ENCODE data around the gene PDHX.
"Not testable (repeated sequence)": the region's sequence is repeated elsewhere in the genome, so short reads cannot be mapped to it uniquely, and the experiment has no call there.

Gene PDHX

GRCh38 chr11:34911676-34912075, 4.7 kb upstream of the PDHX start:
- no peak overlapping the region for H3K4me3 ChIP-seq (ENCODE audit: low read depth in 1 of 2, low read length in 2 of 2)
- H3K36me3 ChIP-seq (ENCODE audit: control insufficient read depth in 1 of 2, insufficient read depth in 2 of 2, low read length in 2 of 2): peaks cover 0 to 7% of the 10 kb centered on the region in 2 donors
- no peak overlapping the region for H3K27ac ChIP-seq (ENCODE audit: low read length)
- H3K4me1 ChIP-seq (ENCODE audit: control insufficient read depth in 1 of 2, insufficient read depth in 2 of 2, low read length in 2 of 2): peaks cover 0 to 7% of the 10 kb centered on the region in 2 donors
- H3K27me3 ChIP-seq (ENCODE audit: low read depth, low read length): no peaks in the 10 kb centered on the region
- no peaks in the 10 kb centered on the region for H3K9me3 ChIP-seq (ENCODE audit: control insufficient read depth in 1 of 2, low read length in 2 of 2)

- not testable (repeated sequence) for H3K27ac ChIP-seq (ENCODE audit: low read length); H3K4me3 ChIP-seq (ENCODE audit: low read depth in 1 of 2, low read length in 2 of 2)
Measured at GRCh38 chr11:34913556-34913955, 2.9 kb upstream of the PDHX start.

GRCh38 chr11:34915136-34916014, 1.0 kb upstream of the PDHX start:
- peaks cover 0 to 23% of the 10 kb centered on the region in 2 donors for H3K4me1 ChIP-seq (ENCODE audit: control insufficient read depth in 1 of 2, insufficient read depth in 2 of 2, low read length in 2 of 2)

More at GRCh38 chr11:34913556-34913955, 2.9 kb upstream of the PDHX start:
- H3K4me1 ChIP-seq (ENCODE audit: control insufficient read depth in 1 of 2, insufficient read depth in 2 of 2, low read length in 2 of 2): peaks cover 0 to 21% of the 10 kb centered on the region in 2 donors
- H3K9me3 ChIP-seq (ENCODE audit: control insufficient read depth in 1 of 2, low read length in 2 of 2); H3K36me3 ChIP-seq (ENCODE audit: control insufficient read depth in 1 of 2, insufficient read depth in 2 of 2, low read length in 2 of 2); H3K27me3 ChIP-seq (ENCODE audit: low read depth, low read length): not testable (repeated sequence)

GRCh38 chr11:34916843-34917770, 689 bp downstream of the PDHX start:
- H3K36me3 ChIP-seq (ENCODE audit: control insufficient read depth in 1 of 2, insufficient read depth in 2 of 2, low read length in 2 of 2): peaks cover 0 to 7% of the 10 kb centered on the region in 2 donors
- no peaks in the 10 kb centered on the region for H3K9me3 ChIP-seq (ENCODE audit: control insufficient read depth in 1 of 2, low read length in 2 of 2)
- H3K27ac ChIP-seq (ENCODE audit: low read length): peak overlapping the region; percentile 95
- H3K4me1 ChIP-seq (ENCODE audit: control insufficient read depth in 1 of 2, insufficient read depth in 2 of 2, low read length in 2 of 2): peaks cover 0 to 23% of the 10 kb centered on the region in 2 donors
- no peaks in the 10 kb centered on the region for H3K27me3 ChIP-seq (ENCODE audit: low read depth, low read length)
- peak overlapping the region; percentile 85 to 95 for H3K4me3 ChIP-seq (ENCODE audit: low read depth in 1 of 2, low read length in 2 of 2)

More at GRCh38 chr11:34915136-34916014, 1.0 kb upstream of the PDHX start:
- H3K9me3 ChIP-seq (ENCODE audit: control insufficient read depth in 1 of 2, low read length in 2 of 2): no peaks in the 10 kb centered on the region
- H3K4me3 ChIP-seq (ENCODE audit: low read depth in 1 of 2, low read length in 2 of 2): peak overlapping the region; percentile 85 to 93
- H3K27me3 ChIP-seq (ENCODE audit: low read depth, low read length): no peaks in the 10 kb centered on the region
- H3K27ac ChIP-seq (ENCODE audit: low read length): peak overlapping the region; percentile 95
- peaks cover 0 to 7% of the 10 kb centered on the region in 2 donors for H3K36me3 ChIP-seq (ENCODE audit: control insufficient read depth in 1 of 2, insufficient read depth in 2 of 2, low read length in 2 of 2)

GRCh38 chr11:34921156-34921555, 4.7 kb downstream of the PDHX start:
- no peaks in the 10 kb centered on the region for H3K9me3 ChIP-seq (ENCODE audit: control insufficient read depth in 1 of 2, low read length in 2 of 2)
- no peaks in the 10 kb centered on the region for H3K27me3 ChIP-seq (ENCODE audit: low read depth, low read length)
- no peak overlapping the region for H3K27ac ChIP-seq (ENCODE audit: low read length)
- H3K36me3 ChIP-seq (ENCODE audit: control insufficient read depth in 1 of 2, insufficient read depth in 2 of 2, low read length in 2 of 2): no peaks in the 10 kb centered on the region
- no peak overlapping the region for H3K4me3 ChIP-seq (ENCODE audit: low read depth in 1 of 2, low read length in 2 of 2)
- peaks cover 3 to 35% of the 10 kb centered on the region in 2 donors for H3K4me1 ChIP-seq (ENCODE audit: control insufficient read depth in 1 of 2, insufficient read depth in 2 of 2, low read length in 2 of 2)

- Histone ChIP-seq H3K27me3 (ENCODE audit: low read depth, low read length) (no peaks in the 10 kb centered on the region), H3K27ac (ENCODE audit: low read length) (no peak overlapping the region), H3K9me3 (ENCODE audit: control insufficient read depth in 1 of 2, low read length in 2 of 2) (no peaks in the 10 kb centered on the region), H3K36me3 (ENCODE audit: control insufficient read depth in 1 of 2, insufficient read depth in 2 of 2, low read length in 2 of 2) (no peaks in the 10 kb centered on the region), H3K4me3 (ENCODE audit: low read depth in 1 of 2, low read length in 2 of 2) (no peak overlapping the region), H3K4me1 (ENCODE audit: control insufficient read depth in 1 of 2, insufficient read depth in 2 of 2, low read length in 2 of 2) (peaks cover 10 to 37% of the 10 kb centered on the region in 2 donors)
Measured at GRCh38 chr11:34924714-34925113, 8.3 kb downstream of the PDHX start.

GRCh38 chr11:34926101-34926830, 9.8 kb downstream of the PDHX start:
- H3K4me1 ChIP-seq (ENCODE audit: control insufficient read depth in 1 of 2, insufficient read depth in 2 of 2, low read length in 2 of 2): peaks cover 10 to 37% of the 10 kb centered on the region in 2 donors

GRCh38 chr11:34926831-34927132, 10.4 kb downstream of the PDHX start:
- no peaks in the 10 kb centered on the region for H3K36me3 ChIP-seq (ENCODE audit: control insufficient read depth in 1 of 2, insufficient read depth in 2 of 2, low read length in 2 of 2)
- H3K27me3 ChIP-seq (ENCODE audit: low read depth, low read length): no peaks in the 10 kb centered on the region
- peaks cover 10 to 37% of the 10 kb centered on the region in 2 donors for H3K4me1 ChIP-seq (ENCODE audit: control insufficient read depth in 1 of 2, insufficient read depth in 2 of 2, low read length in 2 of 2)
- no peak overlapping the region for H3K27ac ChIP-seq (ENCODE audit: low read length)
- H3K4me3 ChIP-seq (ENCODE audit: low read depth in 1 of 2, low read length in 2 of 2): no peak overlapping the region
- no peaks in the 10 kb centered on the region for H3K9me3 ChIP-seq (ENCODE audit: control insufficient read depth in 1 of 2, low read length in 2 of 2)

More at GRCh38 chr11:34926101-34926830, 9.8 kb downstream of the PDHX start:
- H3K9me3 ChIP-seq (ENCODE audit: control insufficient read depth in 1 of 2, low read length in 2 of 2): no peaks in the 10 kb centered on the region
- no peak overlapping the region for H3K4me3 ChIP-seq (ENCODE audit: low read depth in 1 of 2, low read length in 2 of 2)
- no peaks in the 10 kb centered on the region for H3K36me3 ChIP-seq (ENCODE audit: control insufficient read depth in 1 of 2, insufficient read depth in 2 of 2, low read length in 2 of 2)
- H3K27me3 ChIP-seq (ENCODE audit: low read depth, low read length): no peaks in the 10 kb centered on the region
- H3K27ac ChIP-seq (ENCODE audit: low read length): no peak overlapping the region

- Histone ChIP-seq H3K27me3 (ENCODE audit: low read depth, low read length) (no peaks in the 10 kb centered on the region), H3K27ac (ENCODE audit: low read length) (no peak overlapping the region), H3K4me1 (ENCODE audit: control insufficient read depth in 1 of 2, insufficient read depth in 2 of 2, low read length in 2 of 2) (peaks cover 10 to 37% of the 10 kb centered on the region in 2 donors), H3K36me3 (ENCODE audit: control insufficient read depth in 1 of 2, insufficient read depth in 2 of 2, low read length in 2 of 2) (peaks cover 0 to 4% of the 10 kb centered on the region in 2 donors), H3K9me3 (ENCODE audit: control insufficient read depth in 1 of 2, low read length in 2 of 2) (no peaks in the 10 kb centered on the region), H3K4me3 (ENCODE audit: low read depth in 1 of 2, low read length in 2 of 2) (no peak overlapping the region)
Measured at GRCh38 chr11:34928268-34928959, 12.0 kb downstream of the PDHX start.

- peaks cover 10 to 35% of the 10 kb centered on the region in 2 donors for H3K4me1 ChIP-seq (ENCODE audit: control insufficient read depth in 1 of 2, insufficient read depth in 2 of 2, low read length in 2 of 2)
- peaks cover 0 to 8% of the 10 kb centered on the region in 2 donors for H3K36me3 ChIP-seq (ENCODE audit: control insufficient read depth in 1 of 2, insufficient read depth in 2 of 2, low read length in 2 of 2)
- H3K4me3 ChIP-seq (ENCODE audit: low read depth in 1 of 2, low read length in 2 of 2): no peak overlapping the region
- no peaks in the 10 kb centered on the region for H3K9me3 ChIP-seq (ENCODE audit: control insufficient read depth in 1 of 2, low read length in 2 of 2)
- H3K27me3 ChIP-seq (ENCODE audit: low read depth, low read length): no peaks in the 10 kb centered on the region
- H3K27ac ChIP-seq (ENCODE audit: low read length): no peak overlapping the region
Measured at GRCh38 chr11:34928960-34929680, 12.7 kb downstream of the PDHX start.
